KOPT-K1 (cell line): Measurements from ENCODE around the gene ZNF689.
"Not testable (repeated sequence)": the region's sequence is repeated elsewhere in the genome, so short reads cannot be mapped to it uniquely, and the experiment has no call there.

Source experiments
- H3K27ac ChIP-seq: fragments of 200-600 bp; sonication (generic); 2 replicates; pipeline ENCODE4 v1.5.1; 2016; ENCODE audit warnings: antibody characterized with exemption, mild to moderate bottlenecking, low read depth, low read length; ENCODE audit not compliant: poor library complexity, severe bottlenecking
- H3K36me3 ChIP-seq: fragments of 200-600 bp; sonication (generic); 2 replicates; pipeline ENCODE4 v1.5.1; 2017; ENCODE audit warnings: antibody characterized with exemption, mild to moderate bottlenecking, low read length, moderate library complexity; ENCODE audit not compliant: insufficient read depth
- H3K9me3 ChIP-seq: fragments of 200-600 bp; sonication (generic); 2 replicates; pipeline ENCODE4 v1.5.1; 2017; ENCODE audit warnings: antibody characterized with exemption, low read length, mild to moderate bottlenecking; ENCODE audit not compliant: insufficient read depth, poor library complexity, severe bottlenecking

The ZNF689 gene

DNA sequence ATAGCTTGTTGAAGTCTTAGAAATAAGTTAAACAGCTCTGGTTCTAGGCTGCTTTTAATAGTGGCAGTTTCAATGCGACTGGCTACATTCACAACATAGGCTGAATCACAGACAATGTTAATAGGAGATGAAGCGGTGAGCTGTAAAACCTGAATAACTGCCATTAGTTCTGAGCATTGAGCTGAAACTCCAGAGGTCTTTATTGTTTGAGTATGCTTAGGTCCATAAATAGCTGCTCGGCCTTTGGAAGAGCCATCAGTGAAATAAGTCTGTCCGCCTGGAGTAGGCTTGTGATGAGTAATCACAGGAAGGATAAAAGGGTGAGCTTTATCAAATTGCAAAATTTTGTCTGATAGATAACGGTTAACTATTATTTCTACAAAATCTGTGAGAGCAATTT, 9.4 kb upstream of the ZNF689 start:
- H3K9me3 ChIP-seq: peaks cover 27% of the 10 kb centered on the region
- H3K36me3 ChIP-seq: no peaks in the 10 kb centered on the region
- no peak overlapping the region for H3K27ac ChIP-seq

DNA sequence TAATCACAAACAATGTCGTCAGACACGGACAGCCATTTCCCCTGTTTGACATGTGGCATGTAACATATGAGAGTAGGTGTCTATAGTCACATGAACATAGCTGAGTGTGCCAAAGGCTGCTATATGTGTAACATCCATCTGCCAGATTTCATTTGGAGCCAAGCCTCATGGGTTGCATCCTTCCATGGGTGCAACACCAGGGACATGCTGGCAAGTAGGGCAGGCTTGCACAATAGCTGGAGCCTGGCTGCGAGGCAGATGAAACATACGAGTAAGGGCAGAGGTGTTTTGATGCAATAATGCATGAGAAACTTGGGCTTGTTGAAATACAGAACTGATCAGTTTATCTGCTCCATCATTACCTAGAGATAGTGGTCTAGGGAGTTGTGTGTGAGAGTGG, 9.0 kb upstream of the ZNF689 start:
- Histone ChIP-seq H3K27ac (no peak overlapping the region), H3K36me3 (no peaks in the 10 kb centered on the region), H3K9me3 (peaks cover 26% of the 10 kb centered on the region)

DNA sequence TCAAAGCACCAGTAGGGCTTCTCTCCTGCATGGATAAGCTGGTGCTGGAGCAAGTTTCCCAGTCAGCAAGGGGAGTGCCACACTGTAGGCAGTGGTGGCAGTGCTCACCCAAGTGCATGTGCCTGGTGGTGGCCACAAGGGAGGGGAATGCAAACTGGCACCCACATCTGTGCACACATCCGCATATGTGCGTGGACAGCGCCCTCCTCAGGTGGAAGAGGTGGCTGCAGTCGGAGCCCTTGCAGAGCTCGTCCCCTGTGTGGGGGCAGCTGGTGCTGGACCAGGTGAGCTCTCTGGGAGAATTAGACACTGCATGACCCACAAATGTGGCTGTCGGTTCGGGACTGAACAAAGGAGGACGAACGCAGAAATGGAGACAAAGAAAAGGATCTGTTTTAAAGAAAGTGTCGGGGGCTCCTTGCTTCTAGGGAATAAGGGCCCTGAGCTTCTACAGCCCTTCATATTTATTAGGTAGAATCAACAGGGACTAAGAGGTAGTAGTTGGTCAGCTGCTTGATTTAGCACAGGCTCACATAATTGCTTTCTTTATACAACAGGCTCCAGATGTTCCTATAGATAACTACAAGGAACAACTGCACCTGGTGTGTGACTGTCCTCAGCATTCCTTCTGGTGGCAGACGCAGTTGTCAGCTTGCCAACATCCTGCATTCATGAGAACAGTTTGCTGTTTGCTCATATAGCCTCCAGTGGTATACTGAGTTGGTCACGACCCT, 5.3 kb upstream of the ZNF689 start:
- Histone ChIP-seq H3K27ac (no peak overlapping the region), H3K9me3 (peaks cover 17% of the 10 kb centered on the region), H3K36me3 (no peaks in the 10 kb centered on the region)

DNA sequence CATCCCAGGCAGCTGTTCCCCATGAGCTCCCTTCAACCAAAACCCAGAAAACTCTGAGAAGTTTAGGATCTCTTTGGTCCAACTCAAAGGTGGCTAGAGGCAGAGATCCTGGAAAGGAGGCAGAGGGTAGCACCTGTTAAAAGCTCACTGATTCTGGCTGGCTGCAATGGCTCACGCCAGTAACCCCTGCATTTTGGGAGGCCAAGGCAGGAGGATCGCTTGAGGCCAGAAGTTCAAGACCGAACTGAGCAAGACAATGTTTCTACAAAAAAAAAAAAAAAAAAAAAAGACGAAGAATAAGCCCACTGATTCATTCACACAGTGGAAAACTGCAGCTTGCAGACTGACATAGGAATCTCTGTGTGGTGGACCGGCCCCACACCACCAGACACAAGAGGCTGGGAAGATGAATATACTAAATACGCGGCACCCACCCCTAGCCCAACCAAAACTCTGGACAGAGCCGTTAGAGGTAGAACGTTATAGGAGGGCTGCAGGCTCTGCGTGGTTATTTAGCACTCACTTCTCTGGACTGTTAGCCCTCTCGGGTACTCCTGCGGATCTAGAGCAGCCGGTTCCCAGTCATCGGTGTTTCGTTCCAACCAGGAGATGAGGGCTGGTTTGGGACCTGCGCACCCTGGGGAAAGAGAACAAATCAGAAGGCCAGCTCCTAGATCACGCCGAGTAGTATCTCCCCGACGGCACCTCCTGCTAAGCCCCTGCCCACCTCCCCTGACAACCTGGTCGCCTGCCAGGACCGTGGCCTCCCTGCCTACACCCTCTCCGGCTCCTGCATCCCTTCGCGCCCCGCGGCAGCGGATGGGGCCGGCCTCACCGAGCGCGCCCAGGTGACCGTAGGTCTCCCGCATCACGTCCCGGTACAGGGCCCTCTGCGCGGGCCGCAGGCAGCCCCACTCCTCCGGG, 925 bp downstream of the ZNF689 start:
- Histone ChIP-seq H3K36me3 (peaks cover 43% of the 10 kb centered on the region), H3K9me3 (no peaks in the 10 kb centered on the region), H3K27ac (peak overlapping the region; percentile 94)

DNA sequence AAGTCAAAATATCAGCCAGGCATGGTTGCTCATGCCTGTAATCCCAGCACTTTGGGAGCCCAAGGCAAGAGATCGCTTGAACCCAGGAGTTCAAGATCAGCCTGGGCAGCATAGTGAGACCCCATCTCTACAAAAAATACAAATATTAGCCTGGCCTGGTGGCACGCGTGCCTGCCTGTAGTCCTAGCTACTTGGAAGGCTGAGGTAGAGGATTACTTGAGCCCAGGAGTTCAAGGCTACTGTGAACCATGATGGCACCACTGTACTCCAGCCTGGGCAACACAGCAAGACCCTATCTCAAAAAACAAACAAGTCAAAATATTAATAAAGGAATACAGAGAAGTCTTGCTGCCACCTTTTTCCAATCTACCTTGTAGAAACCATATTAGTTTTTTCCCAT, 4.2 kb downstream of the ZNF689 start:
- Histone ChIP-seq H3K9me3 (no peaks in the 10 kb centered on the region), H3K27ac (no peak overlapping the region), H3K36me3 (peaks cover 68% of the 10 kb centered on the region)

DNA sequence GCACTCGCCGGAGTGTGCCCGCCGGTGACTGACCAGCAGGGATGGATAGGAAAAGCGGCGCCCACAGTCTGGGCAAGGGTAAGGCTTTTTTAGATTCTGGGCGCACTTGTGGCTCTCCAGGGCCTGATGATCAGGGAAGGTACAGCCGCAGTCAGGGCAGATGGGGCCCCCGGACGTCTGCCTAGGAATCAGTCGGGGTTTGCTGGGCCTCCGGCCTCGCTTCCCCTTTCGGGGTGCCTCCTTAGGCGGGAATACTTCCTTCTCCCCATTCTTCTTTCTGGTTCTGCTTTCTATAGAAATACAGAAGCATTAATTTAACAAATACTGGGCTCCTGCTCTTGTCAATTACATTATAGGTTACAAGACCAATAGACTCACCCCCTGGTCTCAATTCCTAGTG, 5.0 kb downstream of the ZNF689 start:
- Histone ChIP-seq H3K36me3 (peaks cover 68% of the 10 kb centered on the region), H3K27ac (no peak overlapping the region), H3K9me3 (no peaks in the 10 kb centered on the region)

DNA sequence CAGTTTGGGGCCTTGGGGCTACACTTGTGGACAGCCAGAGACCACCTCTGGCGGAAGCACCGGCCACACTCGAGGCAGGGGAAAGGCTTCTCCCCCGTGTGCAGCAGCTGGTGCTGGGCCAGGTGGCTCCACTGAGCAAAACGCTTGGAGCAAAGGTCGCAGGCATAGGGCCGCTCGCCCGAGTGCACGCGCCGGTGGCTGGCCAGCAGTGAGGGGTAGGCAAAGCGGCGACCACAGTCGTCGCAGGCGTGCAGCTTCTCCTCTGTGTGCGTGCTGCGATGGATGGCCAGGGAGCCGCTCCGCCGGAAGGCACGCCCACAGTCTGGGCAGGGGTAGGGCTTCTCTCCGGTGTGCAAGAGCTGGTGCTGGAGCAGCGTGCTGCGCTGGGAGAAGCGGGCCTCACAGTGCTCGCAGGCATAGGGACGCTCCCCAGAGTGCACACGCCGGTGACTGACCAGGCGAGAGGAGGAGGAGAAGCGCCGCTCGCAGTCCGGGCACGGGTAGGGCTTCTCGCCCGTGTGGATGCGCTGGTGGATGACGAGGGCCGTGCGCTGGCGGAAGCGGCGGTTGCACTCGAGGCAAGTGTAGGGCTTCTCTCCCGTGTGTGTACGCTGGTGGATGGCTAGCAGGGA, 5.8 kb downstream of the ZNF689 start:
- H3K9me3 ChIP-seq: no peaks in the 10 kb centered on the region
- peaks cover 68% of the 10 kb centered on the region for H3K36me3 ChIP-seq
- no peak overlapping the region for H3K27ac ChIP-seq

DNA sequence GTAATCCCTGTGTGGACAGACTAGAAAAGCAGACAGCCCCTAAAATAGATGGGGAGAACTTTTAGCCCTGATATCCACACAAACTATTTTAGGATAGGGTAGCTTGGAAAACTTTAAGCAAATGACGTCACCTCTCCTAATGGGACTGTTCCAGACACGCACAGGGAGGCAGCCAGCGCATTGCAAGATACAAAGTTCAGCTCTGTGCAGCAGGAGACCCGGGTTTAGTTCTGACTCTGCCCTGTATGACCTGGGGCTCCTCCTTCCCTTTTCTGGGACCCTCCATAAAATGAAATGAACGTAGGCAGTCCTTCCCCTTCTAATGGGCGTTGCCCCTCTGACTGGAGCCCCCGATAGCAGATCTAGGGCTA, 6.3 kb downstream of the ZNF689 start:
- no peak overlapping the region for H3K27ac ChIP-seq
- peaks cover 68% of the 10 kb centered on the region for H3K36me3 ChIP-seq
- H3K9me3 ChIP-seq: no peaks in the 10 kb centered on the region

DNA sequence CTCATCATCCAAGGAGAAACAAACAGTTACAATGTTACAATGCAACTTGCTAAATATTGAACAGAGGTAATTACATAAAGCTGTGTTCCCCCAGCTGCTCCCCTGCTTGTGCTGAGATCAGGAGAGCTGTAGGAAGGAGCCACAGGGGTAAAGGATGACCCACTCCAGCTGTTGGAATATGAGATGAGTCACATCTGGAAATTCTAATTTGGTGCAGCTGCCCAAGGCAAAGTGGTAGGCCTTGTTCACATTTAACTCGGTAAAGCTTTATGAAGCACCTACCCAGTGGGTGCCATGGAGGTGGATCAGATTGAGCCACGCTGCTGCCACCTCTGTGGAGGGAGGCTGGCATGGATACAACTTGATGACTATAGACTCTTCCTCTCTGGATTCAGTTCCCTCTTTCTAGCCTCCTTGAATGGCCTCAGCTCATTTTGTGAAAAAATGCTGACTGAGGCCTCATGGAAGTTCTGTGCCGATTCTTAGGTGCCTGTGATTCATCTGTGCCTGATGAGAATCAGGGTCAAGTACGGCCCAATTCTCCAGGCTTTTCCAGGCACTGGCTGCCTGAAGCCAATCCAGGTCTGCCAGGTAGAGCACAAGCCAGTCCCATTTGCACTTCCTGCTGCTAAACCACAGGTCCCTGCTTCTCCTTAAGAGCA, 7.4 kb downstream of the ZNF689 start:
- H3K36me3 ChIP-seq: peaks cover 59% of the 10 kb centered on the region
- no peak overlapping the region for H3K27ac ChIP-seq

DNA sequence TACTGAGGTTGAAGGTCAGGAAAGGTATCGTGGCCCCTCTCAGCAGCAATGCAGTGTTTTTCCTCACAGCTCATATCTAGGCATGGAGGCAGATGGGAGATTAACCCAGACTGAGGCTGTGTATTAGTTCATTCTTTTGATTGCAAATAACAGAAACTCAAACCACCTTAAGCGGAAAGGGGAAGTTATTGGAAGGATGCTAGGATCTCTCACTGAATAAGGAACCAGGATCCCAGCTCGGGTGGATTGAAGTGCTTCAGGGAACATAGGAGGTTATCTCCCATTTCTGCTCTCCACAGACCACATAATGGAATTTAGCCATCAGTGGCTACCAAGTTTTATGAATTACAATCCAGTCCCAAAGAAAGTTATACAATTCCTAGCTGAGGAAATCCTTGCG, 8.2 kb downstream of the ZNF689 start:
- Histone ChIP-seq H3K27ac (no peak overlapping the region), H3K9me3 (no peaks in the 10 kb centered on the region), H3K36me3 (peaks cover 52% of the 10 kb centered on the region)

More for the DNA sequence above, 7.4 kb downstream of the ZNF689 start:
- H3K9me3 ChIP-seq: no peaks in the 10 kb centered on the region

DNA sequence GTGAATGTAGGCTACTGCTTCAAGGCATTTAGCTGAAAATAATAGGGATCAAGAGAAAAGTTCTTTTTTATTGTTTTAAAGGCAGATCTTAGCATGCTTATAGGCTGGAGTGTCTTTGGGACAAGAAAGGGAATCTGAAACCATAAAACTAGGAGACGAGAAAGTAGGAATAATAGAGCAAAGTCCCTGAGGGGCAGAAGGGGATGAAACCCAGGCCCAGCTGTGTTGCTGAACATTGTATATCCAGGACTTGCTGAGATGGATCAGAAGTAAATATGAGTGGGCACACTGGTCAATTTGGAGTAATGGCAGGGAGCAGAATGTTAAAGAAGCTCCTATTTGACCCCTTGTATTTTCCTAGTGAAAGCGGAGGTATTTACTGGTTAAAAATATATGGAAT, 9.3 kb downstream of the ZNF689 start:
- peaks cover 42% of the 10 kb centered on the region for H3K36me3 ChIP-seq
- H3K27ac ChIP-seq: no peak overlapping the region
- H3K9me3 ChIP-seq: no peaks in the 10 kb centered on the region

DNA sequence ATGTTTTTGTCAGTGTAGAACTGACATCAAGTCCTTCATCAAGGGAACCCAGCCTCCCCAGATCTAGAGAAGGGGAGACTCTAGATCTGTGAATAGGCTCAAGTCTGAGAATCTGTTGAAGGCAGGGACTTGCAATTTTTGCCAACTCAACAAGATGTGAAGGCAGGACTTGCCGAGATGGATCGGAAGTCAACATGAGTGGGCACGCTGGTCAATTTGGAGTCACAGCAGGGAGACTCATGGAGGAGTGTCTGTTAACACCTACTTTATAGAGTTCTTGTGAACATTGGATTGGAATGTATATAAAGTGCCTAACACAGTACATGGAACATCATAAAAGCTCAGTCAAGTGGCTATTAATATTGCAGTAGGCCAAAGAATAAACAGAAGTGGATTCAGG, 10.0 kb downstream of the ZNF689 start:
- Histone ChIP-seq H3K27ac (no peak overlapping the region), H3K9me3 (no peaks in the 10 kb centered on the region), H3K36me3 (peaks cover 34% of the 10 kb centered on the region)

DNA sequence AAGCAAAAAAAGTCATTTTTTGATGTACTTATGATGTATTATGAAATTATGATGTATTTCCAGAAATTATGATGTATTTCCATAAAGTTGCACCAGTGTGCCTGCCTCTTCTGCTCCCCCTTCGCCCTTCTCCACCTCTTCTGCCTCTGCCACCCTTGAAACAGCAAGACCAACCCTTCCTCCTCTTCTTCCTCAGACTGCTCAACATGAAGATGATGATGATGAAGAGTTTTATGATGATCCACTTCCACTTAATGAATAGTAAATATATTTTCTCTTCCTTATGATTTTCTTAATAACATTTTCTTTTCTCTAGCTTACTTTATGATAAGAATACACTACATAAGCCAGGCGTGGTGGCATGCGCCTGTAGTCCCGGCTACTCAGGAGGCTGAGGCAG, 17.3 kb downstream of the ZNF689 start:
- Histone ChIP-seq H3K27ac (no peak overlapping the region), H3K36me3 (peaks cover 5% of the 10 kb centered on the region), H3K9me3 (no peaks in the 10 kb centered on the region)

DNA sequence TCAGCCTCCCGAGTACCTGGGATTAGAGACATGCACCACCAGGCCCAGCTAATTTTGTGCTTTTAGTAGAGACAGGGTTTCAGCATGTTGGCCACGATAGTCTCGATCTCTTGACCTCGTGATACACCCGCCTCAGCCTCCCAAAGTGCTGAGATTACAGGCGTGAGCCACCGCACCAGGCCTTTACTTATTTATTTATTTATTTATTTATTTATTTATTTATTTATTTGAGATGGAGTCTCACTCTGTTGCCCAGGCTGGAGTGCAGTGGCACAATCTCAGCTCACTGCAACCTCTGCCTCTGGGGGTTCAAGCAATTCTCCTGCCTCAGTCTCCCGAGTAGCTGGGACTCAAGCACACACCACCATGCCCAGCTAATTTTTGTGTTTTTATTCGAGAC, 19.3 kb downstream of the ZNF689 start:
- H3K9me3 ChIP-seq, H3K27ac ChIP-seq: not testable (repeated sequence)
- H3K36me3 ChIP-seq: peaks cover 16% of the 10 kb centered on the region

DNA sequence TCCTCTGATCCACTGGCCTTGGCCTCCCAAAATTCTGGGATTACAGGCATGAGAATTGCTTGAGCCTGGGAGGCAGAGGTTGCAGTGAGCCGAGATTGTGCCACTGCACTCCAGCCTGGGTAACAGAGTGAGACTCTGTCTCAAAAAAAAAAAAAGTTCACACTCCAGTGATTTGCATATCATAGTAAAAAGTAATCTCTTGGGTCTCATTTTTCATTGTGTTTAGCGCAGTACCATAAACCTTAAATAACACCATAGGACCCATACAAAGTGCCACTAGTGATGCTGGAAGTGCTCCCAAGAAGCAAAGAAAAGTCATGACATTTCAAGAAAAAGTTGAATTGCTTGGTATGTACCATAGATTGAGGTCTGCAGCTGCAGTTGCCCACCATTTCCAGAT, 20.6 kb downstream of the ZNF689 start:
- not testable (repeated sequence) for H3K27ac ChIP-seq, H3K9me3 ChIP-seq
- peaks cover 16% of the 10 kb centered on the region for H3K36me3 ChIP-seq
